NOMO-1 treated with dmso at 0.1 percent for 144 hours (cell line): ENCODE measurements around the gene SKOR2.

Experiments used
- DNase-seq: peaks from one replicate; lab custom pipeline; 2025; ENCODE audit not compliant: unreplicated experiment; lab: John Stamatoyannopoulos, UW

The SKOR2 gene

DNA sequence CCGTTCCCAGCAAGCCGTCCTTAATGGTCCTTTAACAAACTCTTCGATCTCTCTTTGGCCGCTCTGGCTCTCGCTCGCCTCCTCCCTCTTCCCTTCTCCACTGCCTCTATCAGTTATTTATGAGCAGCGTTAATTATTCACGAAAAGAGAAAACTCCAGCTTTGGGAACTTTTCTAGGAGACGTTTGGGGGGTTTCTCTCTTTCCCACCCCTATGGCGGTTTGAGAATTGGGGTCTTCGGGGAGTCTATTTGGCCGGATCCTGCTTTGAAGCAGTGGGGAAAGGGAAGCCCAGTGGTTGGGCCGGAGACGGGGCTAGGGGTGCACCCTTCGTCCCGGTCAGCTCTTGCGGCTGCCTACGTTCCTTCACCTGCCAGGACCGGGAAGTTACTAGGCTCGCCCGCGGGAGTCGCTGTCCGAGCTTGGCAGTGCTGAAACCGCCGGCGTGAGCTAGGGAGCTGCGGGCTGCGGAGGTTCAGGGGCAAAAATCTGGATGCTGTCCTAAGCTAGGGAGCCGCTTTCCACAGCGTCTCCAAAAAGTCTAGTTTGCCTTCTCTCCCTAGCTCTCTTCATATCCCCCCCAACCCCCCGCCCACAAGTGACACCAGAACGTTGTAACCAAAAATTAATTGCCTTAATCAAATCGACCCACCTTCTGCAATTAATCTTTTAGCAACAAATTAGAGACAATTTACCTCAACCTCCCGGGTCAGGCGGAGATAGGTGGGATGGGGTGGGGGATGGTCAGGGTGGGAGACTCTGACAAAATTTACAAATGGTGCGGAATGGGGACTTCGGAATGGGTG, 8.9 kb upstream of the SKOR2 start:
- DNase-seq: no peak

DNA sequence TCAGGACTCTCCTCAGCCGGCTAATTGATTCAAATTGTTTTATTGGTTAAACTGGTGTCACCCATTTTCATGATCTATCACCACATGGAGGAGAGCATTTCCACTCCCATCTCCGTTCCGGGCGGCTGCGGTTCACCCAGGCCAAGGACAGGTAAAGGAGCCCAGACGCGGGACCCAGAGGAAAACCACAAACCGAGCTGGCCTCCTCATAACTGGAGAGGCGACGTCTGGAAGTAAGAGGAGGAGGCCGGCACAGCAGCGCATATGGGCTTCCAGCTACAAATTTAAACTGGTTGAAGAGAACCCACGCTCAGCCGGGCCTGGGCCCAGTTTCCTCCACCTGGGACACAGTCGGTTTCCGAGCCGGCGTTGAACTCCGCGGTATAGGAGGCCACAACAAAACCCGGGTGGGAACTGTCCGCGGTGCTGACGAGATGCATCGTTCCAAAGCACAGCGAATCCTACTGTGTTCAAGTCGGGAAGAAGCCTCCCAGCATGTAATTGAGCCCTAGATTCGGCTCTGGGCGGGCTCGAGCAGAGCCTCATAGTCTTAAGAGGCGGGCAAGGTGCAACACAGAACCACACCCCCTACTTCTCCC, 3.0 kb upstream of the SKOR2 start:
- DNase-seq: no peak

DNA sequence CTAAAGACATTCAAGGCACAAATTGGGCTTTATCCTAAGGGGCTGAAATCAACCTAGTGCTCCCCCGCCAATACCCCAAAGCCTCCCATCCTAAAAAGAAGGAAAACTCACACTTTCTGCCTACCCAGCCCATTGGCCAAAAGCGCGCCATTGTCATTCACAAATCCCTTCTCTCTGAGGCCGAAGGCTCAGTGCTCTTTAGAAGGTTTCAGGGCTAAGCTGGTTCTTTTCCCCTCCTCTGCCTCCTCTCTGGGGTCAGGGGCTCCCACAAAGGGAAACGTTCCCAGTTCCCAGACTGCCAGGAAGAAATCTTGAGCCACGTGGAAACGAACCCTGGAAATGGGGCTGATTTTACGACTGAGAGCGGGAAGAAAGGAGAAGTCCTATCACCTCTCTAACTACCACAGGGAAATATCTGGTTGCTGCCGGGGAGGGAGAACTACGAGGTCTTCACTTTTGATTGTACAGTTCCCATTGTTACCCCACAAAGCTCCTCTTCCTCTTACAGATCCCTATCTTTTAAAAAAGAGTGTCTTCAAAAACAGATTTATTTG, 1.7 kb upstream of the SKOR2 start:
- no peak for DNase-seq

DNA sequence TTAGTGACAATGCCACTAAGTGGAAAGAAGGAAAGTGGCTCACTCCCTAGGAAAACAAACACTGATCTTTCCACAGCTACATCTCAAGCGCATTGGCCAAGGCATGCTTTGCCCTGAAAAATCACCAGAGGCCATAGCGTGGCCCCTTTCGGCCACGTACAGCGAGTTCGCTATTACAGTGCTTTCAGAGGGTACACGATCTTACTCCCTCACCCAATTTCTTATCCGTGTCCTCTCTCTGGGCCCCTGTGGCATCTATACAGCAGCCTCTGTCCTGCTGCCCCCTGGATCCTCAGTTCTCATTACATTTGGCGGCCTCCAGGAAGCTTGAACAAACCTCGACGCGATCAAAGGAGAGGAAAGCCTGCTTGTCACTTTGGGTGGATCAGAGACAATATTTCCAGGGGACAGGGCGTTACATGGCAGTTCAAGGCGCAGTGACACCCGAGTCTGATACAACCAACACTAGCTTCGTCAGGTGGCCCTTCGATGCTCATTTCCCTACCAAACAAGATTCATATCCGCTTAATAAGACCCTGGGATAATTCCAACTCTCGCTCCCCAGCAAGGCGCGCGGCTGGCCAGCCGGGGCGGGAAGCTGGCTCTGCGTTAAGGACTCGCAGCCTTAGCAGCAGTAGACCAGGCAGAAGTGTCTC, 941 bp downstream of the SKOR2 start:
- no peak for DNase-seq

DNA sequence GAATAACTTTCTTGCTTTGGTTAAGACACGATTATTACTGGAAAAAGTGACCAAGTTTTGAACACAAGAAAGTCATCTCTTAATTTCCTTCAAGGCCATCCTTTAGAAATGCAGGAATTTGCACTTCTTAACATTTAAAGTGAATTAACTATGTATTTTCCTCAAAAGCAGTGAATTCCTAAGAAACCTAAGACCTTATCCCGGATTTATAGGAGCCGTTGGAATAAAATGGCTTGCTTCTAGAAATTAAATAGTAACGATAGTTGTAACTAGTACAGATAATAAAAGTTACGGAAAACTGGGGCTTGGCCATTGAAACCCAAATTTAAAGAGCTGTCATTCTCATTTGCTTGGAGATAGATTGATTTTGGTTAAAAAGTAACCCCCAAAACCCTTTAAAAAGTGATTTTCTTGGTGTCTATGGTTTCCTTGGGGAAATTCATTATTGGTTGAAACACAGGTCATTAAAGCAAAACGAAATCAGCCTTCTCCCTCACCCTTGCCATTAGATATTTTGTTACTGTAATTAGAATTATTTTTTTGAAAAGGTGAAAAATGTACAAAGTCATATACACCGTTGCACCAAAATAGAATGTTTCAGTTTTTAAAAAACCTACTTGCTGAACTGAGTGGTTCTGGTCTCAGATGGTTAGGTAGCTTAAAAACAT, 2.0 kb downstream of the SKOR2 start:
- DNase-seq: no peak

DNA sequence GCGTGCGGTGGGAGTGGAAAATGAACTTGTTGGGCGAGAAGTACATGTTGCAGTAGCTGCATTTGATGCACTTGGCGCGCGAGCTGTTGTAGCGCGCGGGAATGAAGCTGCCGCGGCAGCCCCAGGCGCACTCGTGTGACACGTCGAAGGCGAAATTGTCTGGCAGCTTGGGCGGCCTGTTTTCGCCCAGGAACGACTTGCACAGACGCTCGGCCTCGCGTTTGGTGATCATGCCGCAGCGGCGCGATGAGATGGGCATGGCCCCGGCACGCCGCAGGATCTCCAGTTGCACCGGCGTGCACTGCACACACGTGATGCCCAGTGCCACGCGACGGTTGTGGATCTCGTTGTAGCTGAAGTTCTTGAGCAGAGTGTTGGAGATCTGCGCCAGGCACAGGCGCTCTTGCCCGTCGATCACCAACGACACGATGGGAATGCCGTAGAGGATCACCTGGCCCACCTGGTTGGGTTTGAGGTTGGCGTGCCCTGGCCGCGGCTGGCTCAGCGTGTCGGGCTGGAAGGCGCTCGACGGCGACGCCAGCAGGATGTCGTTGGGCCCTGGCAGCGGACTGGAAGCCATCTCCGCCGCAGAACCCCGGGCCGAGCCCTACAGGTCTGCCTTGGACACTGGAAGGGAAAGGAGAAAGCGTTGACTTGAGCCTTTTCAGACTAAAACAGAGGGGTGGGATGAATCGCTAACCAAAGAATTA, 2.7 kb downstream of the SKOR2 start:
- DNase-seq: no peak

DNA sequence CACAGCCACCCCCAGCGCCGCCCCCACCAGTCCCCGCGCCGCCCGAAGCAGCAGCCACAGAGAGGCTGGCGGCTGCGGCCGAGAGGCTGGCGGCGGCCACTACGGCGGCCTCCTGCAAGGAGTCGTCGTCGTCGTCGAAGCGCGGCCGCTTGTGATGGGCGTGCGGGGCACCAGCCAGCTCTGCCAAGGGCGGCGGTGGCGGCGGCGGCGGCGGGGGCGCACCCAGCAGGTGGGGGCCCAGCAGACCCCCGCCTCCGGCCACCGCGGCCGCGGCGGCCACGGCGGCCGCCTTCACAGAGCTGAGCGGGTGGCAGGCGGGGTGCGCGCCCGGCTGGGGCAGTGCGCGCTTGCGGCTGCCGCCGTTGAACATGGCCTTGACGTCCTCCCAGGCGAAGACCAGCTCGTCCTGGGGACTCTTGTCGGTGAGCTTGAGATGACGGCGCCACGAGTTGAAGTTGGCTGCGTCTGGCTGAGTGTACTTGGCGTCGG, 3.3 kb downstream of the SKOR2 start:
- DNase-seq: no peak

DNA sequence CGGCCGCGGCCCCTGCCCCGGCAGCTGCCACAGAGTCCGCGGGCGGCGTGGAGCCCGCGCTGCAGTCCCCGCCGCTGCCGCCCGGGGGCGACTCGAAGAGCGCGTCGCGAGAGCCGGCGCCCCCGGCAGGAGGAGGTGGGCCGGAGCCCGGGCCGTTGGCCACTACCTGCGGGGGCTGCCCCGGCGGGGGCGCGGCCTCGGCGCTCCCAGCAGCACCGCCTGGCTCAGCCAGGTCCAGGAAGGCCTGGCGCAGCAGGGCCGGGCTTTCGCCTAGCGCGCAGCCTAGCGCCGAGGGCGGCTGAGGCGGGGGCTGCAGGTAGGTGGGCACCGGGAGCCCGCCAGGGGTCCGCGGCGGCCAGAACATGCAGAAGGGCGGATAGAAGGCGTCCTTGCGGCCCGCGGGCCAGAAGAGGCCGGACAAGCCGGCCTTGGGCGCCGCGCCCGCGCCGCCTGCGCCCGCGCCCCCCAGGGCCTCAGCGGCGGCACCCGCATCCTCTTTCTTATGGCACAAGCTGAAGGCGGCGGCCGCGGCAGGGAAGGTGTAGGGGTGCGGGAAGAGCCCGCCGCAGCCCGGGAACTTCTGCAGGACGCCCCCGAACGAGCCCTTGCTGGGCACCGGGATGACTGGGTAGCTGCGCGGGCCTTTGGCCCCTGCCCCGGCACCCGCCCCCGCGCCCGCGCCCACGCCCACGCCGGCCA, 3.9 kb downstream of the SKOR2 start:
- no peak for DNase-seq

DNA sequence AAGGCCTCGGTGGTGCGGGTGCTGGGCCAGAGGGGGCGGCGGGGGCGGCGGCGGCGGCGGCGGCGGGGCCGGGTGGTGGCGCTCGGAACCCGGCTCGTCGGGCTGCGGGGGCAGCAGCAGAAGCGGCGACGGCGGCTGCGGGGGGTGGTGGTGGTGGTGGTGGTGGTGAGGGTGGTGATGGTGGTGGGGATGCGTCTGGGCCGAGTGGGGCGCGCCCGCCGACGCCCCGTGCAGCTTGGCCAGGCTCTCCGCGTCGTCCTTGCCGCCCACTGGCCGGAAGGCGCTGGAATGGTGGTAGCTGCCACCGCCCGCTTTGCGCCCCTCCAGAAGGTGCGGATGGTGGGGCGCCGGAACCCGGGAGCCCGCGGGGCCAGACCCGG, 4.4 kb downstream of the SKOR2 start:
- no peak for DNase-seq

DNA sequence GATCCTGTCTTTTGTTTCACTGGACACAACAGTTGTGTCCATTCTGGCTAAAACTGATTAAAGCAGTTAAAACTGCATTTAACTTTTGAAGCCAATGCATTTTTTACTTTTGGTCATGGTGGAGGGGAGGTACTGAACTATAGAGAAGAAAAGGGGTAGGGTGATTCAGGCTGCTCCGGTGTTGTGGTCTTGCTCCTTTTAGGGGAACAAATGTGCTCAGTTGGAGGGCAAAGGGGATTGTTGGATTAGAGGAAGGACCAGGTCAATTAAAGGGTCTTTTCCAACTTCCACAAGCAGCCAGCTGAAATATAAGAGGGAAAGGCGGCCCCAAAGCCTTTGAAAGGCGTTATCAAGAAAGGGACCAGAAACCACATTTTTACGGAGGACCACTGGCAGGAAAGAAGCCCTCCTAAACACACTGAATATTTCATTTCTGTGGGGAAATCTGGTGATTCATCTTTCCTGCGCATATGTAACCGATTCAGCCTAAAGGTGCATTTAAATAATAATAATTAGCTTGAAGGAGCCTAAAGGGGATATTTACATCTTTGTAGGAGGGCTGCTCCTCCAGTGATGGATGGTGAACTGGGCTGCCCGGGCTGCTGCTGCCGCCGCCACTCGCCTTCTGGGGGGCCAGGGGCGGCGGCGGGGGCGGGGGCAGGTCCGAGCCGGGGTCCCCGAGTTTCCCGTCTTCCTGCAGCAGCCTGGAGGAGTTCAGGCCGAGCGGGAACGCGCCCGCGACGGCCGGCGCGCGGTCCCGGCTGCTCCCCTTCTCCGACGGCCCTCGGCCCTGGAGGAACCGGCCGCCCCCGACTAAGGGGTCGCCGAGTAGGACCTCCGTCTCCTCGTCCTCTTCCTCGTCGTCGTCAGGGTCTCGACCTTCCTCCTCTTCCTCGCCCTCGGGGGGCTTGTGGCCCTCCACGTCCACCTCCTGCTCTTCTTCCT, 5.2 kb downstream of the SKOR2 start:
- no peak for DNase-seq

DNA sequence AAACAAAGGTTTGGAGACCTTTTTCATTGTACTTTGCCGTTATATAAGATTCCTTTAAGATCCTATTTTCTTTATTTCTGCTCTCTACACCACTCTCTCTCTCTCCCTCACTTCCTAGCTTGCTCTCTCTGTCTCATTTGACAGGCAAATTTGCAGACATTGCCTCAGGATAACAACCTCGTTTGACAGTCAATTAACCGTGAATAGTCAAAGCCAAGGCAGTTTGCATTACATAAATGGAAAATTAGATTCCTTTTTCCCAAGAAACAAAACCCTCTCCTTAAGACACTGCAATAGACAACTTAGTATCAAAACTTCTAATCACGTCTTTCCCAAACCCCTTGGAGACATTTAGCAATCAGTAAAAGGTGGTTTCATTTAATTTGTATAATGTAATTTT, 7.4 kb downstream of the SKOR2 start:
- no peak for DNase-seq

DNA sequence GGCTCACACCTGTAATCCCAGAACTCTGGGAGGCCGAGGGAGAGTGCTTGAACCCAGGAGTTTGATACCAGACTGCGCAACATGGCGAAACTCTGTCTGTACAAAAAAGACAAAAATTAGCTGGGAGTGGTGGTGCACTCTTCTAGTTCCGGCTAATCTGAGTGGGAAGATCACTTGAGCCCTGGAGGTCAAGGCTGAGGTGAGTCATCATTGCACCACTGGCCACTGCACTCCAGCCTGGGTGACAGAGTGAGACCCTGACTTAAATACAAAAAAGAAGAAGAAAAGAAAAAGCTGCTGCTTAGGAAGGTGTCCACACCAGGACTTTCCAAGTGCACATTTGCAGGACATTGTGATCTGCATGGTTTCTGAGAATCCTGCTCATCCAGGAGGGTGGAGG, 16.4 kb downstream of the SKOR2 start:
- no peak for DNase-seq

DNA sequence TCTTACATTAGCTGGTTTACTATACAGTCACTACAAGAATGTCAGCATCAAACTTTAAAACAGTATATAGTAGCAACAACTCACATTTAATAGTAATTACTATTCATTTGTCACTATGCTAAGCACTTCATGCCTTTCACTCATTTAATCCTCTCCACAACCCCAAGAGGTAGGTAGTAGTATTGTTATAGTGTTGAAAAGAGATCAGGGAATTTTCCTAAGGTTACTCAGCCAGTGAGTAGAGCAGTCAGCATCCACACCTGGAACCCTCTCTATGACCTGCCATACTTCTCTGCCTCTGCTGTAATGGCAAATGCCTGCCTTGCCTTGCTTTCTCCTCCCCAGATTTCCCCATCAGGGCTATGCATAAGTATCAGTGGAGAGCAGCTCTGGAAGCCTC, 24.8 kb downstream of the SKOR2 start:
- DNase-seq: no peak

DNA sequence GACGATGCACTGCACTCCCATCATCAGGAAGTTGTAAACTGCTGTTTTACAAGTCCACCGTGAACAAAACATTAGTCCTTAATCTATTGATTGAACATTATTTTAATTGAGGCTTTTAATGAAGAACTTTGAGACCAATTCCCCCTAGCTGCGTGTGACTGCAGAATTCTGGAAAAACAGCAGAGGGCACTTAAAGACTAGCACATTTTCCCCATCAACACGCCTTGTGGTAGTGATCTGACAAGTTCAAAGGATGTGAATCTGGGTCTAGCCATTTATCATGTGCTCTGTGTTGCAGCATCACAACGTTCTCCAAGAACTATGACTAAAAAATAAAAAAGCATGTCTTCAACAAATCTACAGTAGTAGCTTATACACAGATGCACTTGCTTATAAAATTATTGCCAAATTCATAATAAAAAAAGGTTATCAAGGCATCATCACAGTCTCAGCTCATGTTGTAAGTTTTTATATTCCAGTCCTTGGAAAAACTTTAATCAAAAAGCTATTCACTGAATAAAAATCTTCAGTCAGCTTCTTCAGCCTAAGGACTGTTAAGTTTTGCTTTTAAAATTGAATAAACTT, 35.8 kb downstream of the SKOR2 start:
- DNase-seq: peak; percentile 9

DNA sequence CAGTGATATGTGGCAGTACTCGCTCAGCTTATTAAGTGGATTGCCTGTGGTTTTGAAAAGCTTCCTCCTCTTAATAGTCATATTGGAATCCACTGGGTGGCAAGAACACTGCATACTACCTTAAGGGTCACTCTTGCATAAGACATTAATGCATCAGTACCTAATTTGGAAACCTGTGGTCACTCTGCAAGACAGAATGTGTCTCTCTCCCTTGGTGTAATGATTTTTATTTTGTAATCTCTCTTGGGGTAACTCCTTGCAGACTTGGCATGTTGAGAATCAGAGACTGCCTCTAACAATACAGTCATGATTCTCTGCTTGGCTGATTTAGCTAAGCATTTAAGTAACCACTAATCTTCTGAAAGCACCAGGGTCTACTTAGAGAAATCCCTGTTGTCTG, 42.3 kb downstream of the SKOR2 start:
- DNase-seq: no peak

DNA sequence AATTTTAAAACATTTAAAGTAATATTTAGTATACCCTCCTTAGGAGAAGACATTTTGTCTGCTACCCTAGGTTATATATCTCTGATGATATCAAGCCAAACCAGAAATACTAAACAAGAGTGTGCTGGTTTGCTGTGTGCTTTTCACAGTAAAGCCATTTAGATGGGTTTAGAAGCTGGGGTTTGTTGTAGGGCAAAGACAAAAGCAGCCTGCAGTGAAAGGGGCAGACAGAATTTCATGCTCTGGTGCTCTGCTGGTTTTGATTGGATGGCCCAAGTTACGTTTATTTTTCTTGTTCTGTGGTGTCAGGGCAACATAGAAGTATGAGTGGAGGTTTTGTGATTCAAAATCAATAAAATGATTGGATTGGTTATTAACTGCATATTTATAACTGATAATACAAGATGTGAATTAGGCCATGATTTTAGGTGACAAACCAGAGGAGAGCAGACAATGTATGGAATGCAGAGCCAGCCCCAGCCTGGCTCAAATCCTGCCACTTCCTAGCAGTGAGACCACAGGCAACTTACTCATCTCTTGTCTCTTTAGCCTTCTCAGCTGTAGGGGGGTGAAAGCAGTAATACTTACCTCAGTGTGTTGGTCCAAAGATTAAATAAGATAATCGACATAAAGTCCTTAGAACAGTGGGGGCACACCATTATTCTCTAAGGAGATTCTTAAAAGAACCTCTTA, 44.4 kb downstream of the SKOR2 start:
- no peak for DNase-seq

DNA sequence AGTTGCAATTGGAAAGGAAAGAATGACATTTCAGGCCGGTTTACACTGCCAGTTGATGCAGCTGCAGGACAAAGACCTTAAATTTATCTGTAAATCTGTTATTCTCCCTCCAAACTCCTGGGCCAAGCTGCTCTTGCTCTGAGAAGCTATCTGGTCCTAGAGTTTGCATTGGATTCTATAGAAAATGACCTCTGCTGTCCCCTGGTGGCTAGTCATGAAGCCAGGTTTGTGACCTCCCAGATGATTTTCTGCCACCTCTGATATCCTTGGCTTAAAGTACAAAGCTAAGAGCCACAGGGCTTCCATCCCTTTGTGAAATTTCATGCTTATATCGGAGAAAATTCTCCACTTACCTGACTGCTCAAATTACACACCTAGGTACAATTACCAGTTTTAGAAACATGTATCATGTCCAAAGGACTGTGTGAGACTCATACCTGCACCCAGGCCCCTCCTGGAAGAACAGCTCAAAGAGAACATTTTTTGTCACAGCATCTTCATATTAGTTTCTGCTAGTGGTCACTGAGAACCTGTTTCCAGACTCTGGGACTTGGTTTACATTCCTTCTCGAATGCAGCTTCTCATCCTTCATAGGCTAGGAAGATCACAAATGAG, 46.4 kb downstream of the SKOR2 start:
- no peak for DNase-seq
